IMR-90 (cell line): ENCODE data around the gene HOXD10. TPM values are rescaled to one million over a fixed set of nuclear protein-coding genes. Genes with fewer than 3 reads are reported as not detected.

ENCODE experiments used
- ATAC-seq: fragments of 200-7000 bp; cut with Tn5 transposase; 2 replicates; pipeline ENCODE4 v1.9.1; 2020; ENCODE audit warnings: low read depth, mild to moderate bottlenecking, moderate library complexity
- BruUV-seq: library from RNA; stranded (reverse); fragments of 400-500 nt; replicated peaks from 2 replicates; lab custom pipeline; 2021; lab: Mats Ljungman, UMichigan
- CTCF ChIA-PET: fragments of 300-600 bp; formaldehyde crosslinking; extraction: SDS; loops from one replicate; lab custom pipeline; 2021; ENCODE audit warnings: antibody characterized with exemption; lab: Yijun Ruan, JAX
- POLR2A ChIA-PET: fragments of 300-600 bp; sonication (Branson Sonifier 250); formaldehyde crosslinking; loops from one replicate; lab custom pipeline; 2022; ENCODE audit warnings: antibody characterized with exemption; ENCODE audit not compliant: unreplicated experiment; lab: Charles Lee
- DNase-seq: peaks from one replicate; pipeline ENCODE4 v3.0.0; 2013
- H2AFZ ChIP-seq: replicated peaks from 2 replicates; pipeline ENCODE3; 2013; ENCODE audit warnings: low read length, mild to moderate bottlenecking; ENCODE audit not compliant: poor library complexity
- H2AK5ac ChIP-seq: 2 replicates; pipeline ENCODE4 v1.6.1; 2013; ENCODE audit warnings: low read depth, low read length, inconsistent platforms
- H2AK9ac ChIP-seq: replicated peaks from 2 replicates; pipeline ENCODE3; 2013; ENCODE audit warnings: mild to moderate bottlenecking, low read depth, low read length, moderate library complexity; ENCODE audit not compliant: poor library complexity
- H2BK120ac ChIP-seq: 2 replicates; pipeline ENCODE4 v1.6.1; 2013; ENCODE audit warnings: low read depth, low read length, inconsistent platforms
- H2BK15ac ChIP-seq: 3 replicates; pipeline ENCODE4 v1.6.1; 2013; ENCODE audit warnings: low read depth, low read length, inconsistent platforms
- H2BK20ac ChIP-seq: 2 replicates; pipeline ENCODE4 v1.6.1; 2013; ENCODE audit warnings: low read depth, mild to moderate bottlenecking, inconsistent platforms, low read length, moderate library complexity
- H2BK5ac ChIP-seq: 2 replicates; pipeline ENCODE4 v1.6.1; 2013; ENCODE audit warnings: mild to moderate bottlenecking, low read depth, low read length, inconsistent platforms; ENCODE audit not compliant: poor library complexity, severe bottlenecking
- H3K14ac ChIP-seq: replicated peaks from 2 replicates; pipeline ENCODE4 v1.6.1; 2013; ENCODE audit warnings: low read depth, low read length, inconsistent platforms
- H3K18ac ChIP-seq: 2 replicates; pipeline ENCODE4 v1.6.1; 2013; ENCODE audit warnings: low read depth, low read length, control low read depth
- H3K23ac ChIP-seq: 2 replicates; pipeline ENCODE4 v1.6.1; 2013; ENCODE audit warnings: low read depth, low read length, inconsistent platforms
- H3K27ac ChIP-seq: 2 replicates; pipeline ENCODE4 v1.5.1; 2013; ENCODE audit warnings: mild to moderate bottlenecking, control low read depth, low read length; ENCODE audit not compliant: insufficient read depth
- H3K27me3 ChIP-seq: 2 replicates; pipeline ENCODE4 v1.6.1; 2013; ENCODE audit warnings: low read length; ENCODE audit not compliant: control insufficient read depth, insufficient read depth
- H3K36me3 ChIP-seq: 2 replicates; pipeline ENCODE4 v1.6.1; 2013; ENCODE audit warnings: low read length, mixed read lengths; ENCODE audit not compliant: control insufficient read depth, insufficient read depth
- H3K4ac ChIP-seq: 2 replicates; pipeline ENCODE4 v1.6.1; 2013; ENCODE audit warnings: low read depth, low read length, inconsistent platforms
- H3K4me1 ChIP-seq: 2 replicates; pipeline ENCODE4 v1.6.1; 2013; ENCODE audit warnings: low read length, mixed read lengths; ENCODE audit not compliant: control insufficient read depth, insufficient read depth
- H3K4me2 ChIP-seq: 2 replicates; pipeline ENCODE4 v1.6.1; 2013; ENCODE audit warnings: low read depth, mild to moderate bottlenecking, control low read depth, low read length, moderate library complexity
- H3K4me3 ChIP-seq: 2 replicates; pipeline ENCODE4 v1.5.1; 2013; ENCODE audit warnings: low read depth, mild to moderate bottlenecking, control low read depth, low read length, moderate library complexity; ENCODE audit not compliant: insufficient read depth
- H3K56ac ChIP-seq: 2 replicates; pipeline ENCODE4 v1.6.1; 2013; ENCODE audit warnings: low read length, inconsistent platforms; ENCODE audit not compliant: insufficient read depth; ENCODE audit errors: extremely low read depth
- H3K79me1 ChIP-seq, 2 experiments: 2 replicates each; pipeline ENCODE4 v1.6.1; 2013; ENCODE audit warnings: low read length in 2 of 2, inconsistent platforms in 1 of 2, low read depth in 1 of 2
- H3K9ac ChIP-seq: 2 replicates; pipeline ENCODE4 v1.6.1; 2013; ENCODE audit warnings: low read depth, low read length, control low read depth
- H3K9me1 ChIP-seq: 2 replicates; pipeline ENCODE4 v1.6.1; 2013; ENCODE audit warnings: low read length, inconsistent platforms; ENCODE audit not compliant: insufficient read depth
- H3K9me3 ChIP-seq: 2 replicates; pipeline ENCODE4 v1.6.1; 2013; ENCODE audit warnings: low read length; ENCODE audit not compliant: control insufficient read depth, insufficient read depth
- H4K20me1 ChIP-seq: 2 replicates; pipeline ENCODE4 v1.6.1; 2013; ENCODE audit warnings: low read length, inconsistent platforms; ENCODE audit not compliant: insufficient read depth
- H4K5ac ChIP-seq: 2 replicates; pipeline ENCODE4 v1.6.1; 2013; ENCODE audit warnings: mild to moderate bottlenecking, low read depth, low read length, control low read depth
- H4K8ac ChIP-seq, 2 experiments: 2 replicates each; pipeline ENCODE4 v1.6.1; 2013; ENCODE audit warnings: low read depth in 2 of 2, low read length in 2 of 2, control low read depth in 1 of 2, inconsistent platforms in 1 of 2
- H4K91ac ChIP-seq: 2 replicates; pipeline ENCODE4 v1.6.1; 2013; ENCODE audit warnings: low read depth, low read length, inconsistent platforms; ENCODE audit not compliant: insufficient read depth
- BHLHE40 ChIP-seq: fragments of 150-350 bp; IDR thresholded peaks from 2 replicates; pipeline ENCODE4 v1.6.1; 2016; ENCODE audit warnings: mild to moderate bottlenecking, low read depth, low read length
- CEBPB ChIP-seq: IDR thresholded peaks from 2 replicates; pipeline ENCODE4 v1.6.1; 2012; ENCODE audit warnings: low read depth, low read length, improper control_type of control experiment
- CHD1 ChIP-seq: IDR thresholded peaks from 2 replicates; pipeline ENCODE4 v1.6.1; 2012; ENCODE audit warnings: low read depth, low read length, improper control_type of control experiment
- CTCF ChIP-seq: conservative IDR thresholded peaks from 2 replicates; pipeline ENCODE4 v1.5.1; 2012; ENCODE audit warnings: mild to moderate bottlenecking, low read depth, low read length, improper control_type of control experiment
- FOS ChIP-seq: fragments of 150-350 bp; IDR thresholded peaks from 2 replicates; pipeline ENCODE4 v1.6.1; 2016; ENCODE audit warnings: low read depth, low read length
- MAFK ChIP-seq: IDR thresholded peaks from 2 replicates; pipeline ENCODE4 v1.6.1; 2012; ENCODE audit warnings: low read depth, low read length, improper control_type of control experiment
- MAZ ChIP-seq: IDR thresholded peaks from 2 replicates; pipeline ENCODE4 v1.6.1; 2012; ENCODE audit warnings: low read depth, mild to moderate bottlenecking, low read length, improper control_type of control experiment, moderate library complexity, borderline replicate concordance
- MXI1 ChIP-seq: IDR thresholded peaks from 2 replicates; pipeline ENCODE4 v1.6.1; 2012; ENCODE audit warnings: low read depth, mild to moderate bottlenecking, low read length, moderate library complexity, borderline replicate concordance
- NFE2L2 ChIP-seq: fragments of 150-350 bp; IDR thresholded peaks from 2 replicates; pipeline ENCODE4 v1.6.1; 2016; ENCODE audit warnings: low read depth, mild to moderate bottlenecking, low read length
- POLR2A ChIP-seq: IDR thresholded peaks from 2 replicates; pipeline ENCODE4 v1.6.1; 2012; ENCODE audit warnings: mild to moderate bottlenecking, low read depth, low read length
- RAD21 ChIP-seq: IDR thresholded peaks from 2 replicates; pipeline ENCODE4 v1.6.1; 2012; ENCODE audit warnings: low read length, improper control_type of control experiment
- SMC3 ChIP-seq: fragments of 150-350 bp; IDR thresholded peaks from 2 replicates; pipeline ENCODE4 v1.6.1; 2016; ENCODE audit warnings: low read depth, mild to moderate bottlenecking, antibody characterized with exemption, low read length, moderate library complexity
- WGBS, 2 experiments: methylation state at CpG; one replicate each; pipeline versions ENCODE4 v1.1.5 to v1.1.7; 2013; ENCODE audit warnings: missing lambda C conversion rate in 2 of 2; ENCODE audit not compliant: insufficient read length in 1 of 2; ENCODE audit errors: extremely low coverage in 2 of 2; 5-methylcytosine and 5-hydroxymethylcytosine counted together
- dilution Hi-C: fragments of 300-500 bp; cut with HindIII; formaldehyde crosslinking; loops from one replicate; pipeline ENCODE4 v1.14.3; 2018; ENCODE audit warnings: low sequenced_read_pairs; ENCODE audit not compliant: unreplicated experiment
- in situ Hi-C: fragments of 300-500 bp; cut with MboI; formaldehyde crosslinking; loops from 3 replicates; pipeline ENCODE4 v1.14.3; 2019; ENCODE audit warnings: low sequenced_read_pairs, inconsistent platforms, mixed read lengths
- intact Hi-C: fragments of 100-400 bp; cut with micrococcal nuclease; formaldehyde crosslinking; loops from 2 replicates; pipeline ENCODE4 v1.10.0; 2022
- polyA plus RNA-seq, 3 experiments: library from polyadenylated mRNA; depleted of rRNA; stranded (reverse); fragments of >200 nt; gene quantifications; 2 replicates each; pipeline ENCODE4 v1.2.3, GENCODE V29; 2012; ENCODE audit warnings: low replicate concordance in 1 of 3
- total RNA-seq: library from RNA; depleted of rRNA; stranded (reverse); fragments of >200 nt; gene quantifications from 2 replicates; pipeline ENCODE4 v1.2.3, GENCODE V29; 2012
- TF ChIP-seq, protein P1 (sequence below): fragments of 150-350 bp; IDR thresholded peaks from 2 replicates; pipeline ENCODE4 v1.6.1; 2016; ENCODE audit warnings: low read depth, mild to moderate bottlenecking, low read length, moderate library complexity, borderline replicate concordance
- TF ChIP-seq, protein P2 (sequence below): fragments of 150-350 bp; IDR thresholded peaks from 2 replicates; pipeline ENCODE4 v1.6.1; 2017; ENCODE audit warnings: mild to moderate bottlenecking, antibody characterized with exemption, low read length, low read depth

HOXD10 gene
- total and polyA plus RNA-seq, 2 of the 4 experiments (the other 2 are of a cell fraction): not detected

- H3K27me3 ChIP-seq: peaks cover 86% of the 10 kb centered on the region
- H3K79me1 ChIP-seq: no peaks in the 10 kb centered on the region
- H2AK5ac ChIP-seq: no peak overlapping the region
- H3K18ac ChIP-seq: no peak overlapping the region
- ATAC-seq: peak; percentile 48
- no peak overlapping the region for H4K5ac ChIP-seq
- no peaks in the 10 kb centered on the region; the same call in none of the 2 replicates for H3K9me3 ChIP-seq
- H2BK5ac ChIP-seq: no peak overlapping the region
- no peak overlapping the region for H2BK120ac ChIP-seq
- no peaks in the 10 kb centered on the region for H3K4me1 ChIP-seq
- intact Hi-C loops: no loop called here
- H3K36me3 ChIP-seq: no peaks in the 10 kb centered on the region
- H2BK15ac ChIP-seq: no peak overlapping the region
- peak overlapping the region; percentile 66 for H2AFZ ChIP-seq
- no peak overlapping the region for H3K14ac ChIP-seq
- no peak overlapping the region for H3K9ac ChIP-seq
- no peak overlapping the region for H3K4ac ChIP-seq
- peak overlapping the region; percentile 39; the same call in 1 of the 2 replicates for H3K4me2 ChIP-seq
- WGBS, 2 experiments: 0% methylated on average over 44 of the region's 100 CpGs; no CpG with 5 or more reads in 1 of the 2 experiments
- peak overlapping the region; percentile 7; the same call in 1 of the 2 replicates for H3K4me3 ChIP-seq
- BruUV-seq: no TSS peak
- POLR2A ChIA-PET: no interaction called here
- in situ Hi-C loops: no loop called here
- CTCF ChIA-PET: interaction anchor here (1.3 to 1.7 kb wide), 3 partner anchors 9 to 1019 kb away, joined by 3 to 6 read pairs (median 3); no protein-coding TSS in a partner anchor
- H2BK20ac ChIP-seq: no peak overlapping the region
- H4K20me1 ChIP-seq: no peaks in the 10 kb centered on the region
- H3K56ac ChIP-seq: no peak overlapping the region
- DNase-seq: no peak
- no peak overlapping the region for H4K8ac ChIP-seq
- H4K91ac ChIP-seq: no peak overlapping the region
- no peak overlapping the region for H2AK9ac ChIP-seq
- H3K27ac ChIP-seq: no peak overlapping the region
- no peaks in the 10 kb centered on the region for H3K9me1 ChIP-seq
- dilution Hi-C loops: no loop called here
- peak overlapping the region; percentile 51; the same call in 1 of the 2 replicates for H3K23ac ChIP-seq
- TF ChIP-seq MAFK: no peak
- TF ChIP-seq, protein P1, sequence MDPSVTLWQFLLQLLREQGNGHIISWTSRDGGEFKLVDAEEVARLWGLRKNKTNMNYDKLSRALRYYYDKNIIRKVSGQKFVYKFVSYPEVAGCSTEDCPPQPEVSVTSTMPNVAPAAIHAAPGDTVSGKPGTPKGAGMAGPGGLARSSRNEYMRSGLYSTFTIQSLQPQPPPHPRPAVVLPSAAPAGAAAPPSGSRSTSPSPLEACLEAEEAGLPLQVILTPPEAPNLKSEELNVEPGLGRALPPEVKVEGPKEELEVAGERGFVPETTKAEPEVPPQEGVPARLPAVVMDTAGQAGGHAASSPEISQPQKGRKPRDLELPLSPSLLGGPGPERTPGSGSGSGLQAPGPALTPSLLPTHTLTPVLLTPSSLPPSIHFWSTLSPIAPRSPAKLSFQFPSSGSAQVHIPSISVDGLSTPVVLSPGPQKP: no peak
- TF ChIP-seq, protein P2, sequence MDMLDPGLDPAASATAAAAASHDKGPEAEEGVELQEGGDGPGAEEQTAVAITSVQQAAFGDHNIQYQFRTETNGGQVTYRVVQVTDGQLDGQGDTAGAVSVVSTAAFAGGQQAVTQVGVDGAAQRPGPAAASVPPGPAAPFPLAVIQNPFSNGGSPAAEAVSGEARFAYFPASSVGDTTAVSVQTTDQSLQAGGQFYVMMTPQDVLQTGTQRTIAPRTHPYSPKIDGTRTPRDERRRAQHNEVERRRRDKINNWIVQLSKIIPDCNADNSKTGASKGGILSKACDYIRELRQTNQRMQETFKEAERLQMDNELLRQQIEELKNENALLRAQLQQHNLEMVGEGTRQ: no peak
- no peak for TF ChIP-seq NFE2L2
- no peak for TF ChIP-seq RAD21
- no peak for TF ChIP-seq CTCF
- TF ChIP-seq FOS: no peak
- TF ChIP-seq BHLHE40: no peak
- no peak for TF ChIP-seq MXI1
- no peak for TF ChIP-seq CHD1
- TF ChIP-seq CEBPB: no peak
- no peak for TF ChIP-seq POLR2A
- TF ChIP-seq MAZ: no peak
- no peak for TF ChIP-seq SMC3
These were observed 13.8 kb downstream of the HOXD10 start for GRCh38 chr2:176130147-176130956.
